SK-N-SH treated with all-trans-retinoic acid at 6 μM for 48 hours (cell line): ENCODE measurements around the gene STT3B.

Experiments
- ATAC-seq: fragments of 200-7000 bp; cut with Tn5 transposase; 3 replicates; pipeline ENCODE4 v1.9.1; 2020; ENCODE audit warnings: mild to moderate bottlenecking, moderate library complexity
- ARNTL ChIP-seq: fragments of 450-650 bp; formaldehyde crosslinking; IDR thresholded peaks from 2 replicates; pipeline ENCODE4 v1.5.0; 2020; ENCODE audit warnings: low read depth, mild to moderate bottlenecking, moderate library complexity, borderline replicate concordance
- BACH2 ChIP-seq: fragments of 250-450 bp; sonication (Bioruptor Pico); IDR thresholded peaks from 2 replicates; pipeline ENCODE4 v1.9.0; 2021; ENCODE audit warnings: mild to moderate bottlenecking, borderline replicate concordance
- CSDC2 ChIP-seq: fragments of 250-450 bp; sonication (Bioruptor Pico); IDR thresholded peaks from 2 replicates; pipeline ENCODE4 v1.5.0; 2020; ENCODE audit warnings: mild to moderate bottlenecking, moderate library complexity
- ESRRG ChIP-seq: fragments of 250-450 bp; sonication (Bioruptor Pico); IDR thresholded peaks from 2 replicates; pipeline ENCODE4 v1.6.1; 2021; ENCODE audit warnings: mild to moderate bottlenecking
- ISL1 ChIP-seq: fragments of 250-450 bp; sonication (Bioruptor Pico); IDR thresholded peaks from 2 replicates; pipeline ENCODE4 v2.1.2; 2022; ENCODE audit warnings: mild to moderate bottlenecking, moderate library complexity
- OSR1 ChIP-seq: fragments of 250-450 bp; sonication (Bioruptor Pico); IDR thresholded peaks from 2 replicates; pipeline ENCODE4 v1.8.0; 2022; ENCODE audit warnings: moderate library complexity, mild to moderate bottlenecking, inconsistent platforms
- PPARA ChIP-seq: fragments of 250-450 bp; sonication (Bioruptor Pico); IDR thresholded peaks from 2 replicates; pipeline ENCODE4 v1.5.0; 2020; ENCODE audit warnings: mild to moderate bottlenecking, borderline replicate concordance
- RARB ChIP-seq: fragments of 250-450 bp; sonication (Bioruptor Pico); IDR thresholded peaks from 2 replicates; pipeline ENCODE4 v1.8.0; 2021; ENCODE audit warnings: mild to moderate bottlenecking, moderate library complexity
- SNAI2 ChIP-seq: fragments of 250-450 bp; sonication (Bioruptor Pico); IDR thresholded peaks from 2 replicates; pipeline ENCODE4 v1.5.0; 2020; ENCODE audit warnings: mild to moderate bottlenecking, moderate library complexity
- TCF4 ChIP-seq: fragments of 250-450 bp; sonication (Bioruptor Pico); IDR thresholded peaks from 2 replicates; pipeline ENCODE4 v1.8.0; 2021; ENCODE audit warnings: mild to moderate bottlenecking, moderate library complexity, borderline replicate concordance
- TOX ChIP-seq: fragments of 250-450 bp; sonication (Bioruptor Pico); IDR thresholded peaks from 2 replicates; pipeline ENCODE4 v1.8.0; 2021; ENCODE audit warnings: mild to moderate bottlenecking, moderate library complexity, borderline replicate concordance
- ZC3H10 ChIP-seq: fragments of 250-450 bp; sonication (Bioruptor Pico); IDR thresholded peaks from 2 replicates; pipeline ENCODE4 v1.5.1; 2021; ENCODE audit warnings: mild to moderate bottlenecking, moderate library complexity
- ZFP3 ChIP-seq: fragments of 250-450 bp; sonication (Bioruptor Pico); IDR thresholded peaks from 2 replicates; pipeline ENCODE4 v1.5.0; 2020; ENCODE audit warnings: mild to moderate bottlenecking, moderate library complexity
- ZFP30 ChIP-seq: fragments of 450-650 bp; formaldehyde crosslinking; IDR thresholded peaks from 2 replicates; pipeline ENCODE4 v1.5.0; 2022; ENCODE audit warnings: mild to moderate bottlenecking, moderate library complexity
- ZNF565 ChIP-seq: fragments of 450-650 bp; formaldehyde crosslinking; conservative IDR thresholded peaks from 2 replicates; pipeline ENCODE4 v1.5.0; 2020; ENCODE audit warnings: low read depth, mild to moderate bottlenecking, moderate library complexity
- ZNF70 ChIP-seq: fragments of 450-650 bp; formaldehyde crosslinking; IDR thresholded peaks from 2 replicates; pipeline ENCODE4 v1.5.0; 2020; ENCODE audit warnings: mild to moderate bottlenecking, moderate library complexity
- ZNF8 ChIP-seq: fragments of 450-650 bp; formaldehyde crosslinking; IDR thresholded peaks from 2 replicates; pipeline ENCODE4 v1.5.0; 2020; ENCODE audit warnings: mild to moderate bottlenecking, moderate library complexity
- TF ChIP-seq, protein P1 (sequence below): fragments of 250-450 bp; sonication (Bioruptor Pico); IDR thresholded peaks from 2 replicates; pipeline ENCODE4 v1.5.0; 2020; ENCODE audit warnings: mild to moderate bottlenecking, moderate library complexity
- TF ChIP-seq, protein P2 (sequence below): fragments of 250-450 bp; sonication (Bioruptor Pico); IDR thresholded peaks from 2 replicates; pipeline ENCODE4 v1.5.1; 2020; ENCODE audit warnings: low read depth, mild to moderate bottlenecking, moderate library complexity
- TF ChIP-seq, protein P3 (sequence below): fragments of 250-450 bp; sonication (Bioruptor Pico); IDR thresholded peaks from 2 replicates; pipeline ENCODE4 v1.8.0; 2020; ENCODE audit warnings: mild to moderate bottlenecking, moderate library complexity, borderline replicate concordance
- TF ChIP-seq, protein P4 (sequence below): fragments of 250-450 bp; sonication (Bioruptor Pico); IDR thresholded peaks from 2 replicates; pipeline ENCODE4 v1.5.1; 2021; ENCODE audit warnings: mild to moderate bottlenecking, moderate library complexity
- TF ChIP-seq, protein P5 (sequence below): fragments of 250-450 bp; sonication (Bioruptor Pico); IDR thresholded peaks from 2 replicates; pipeline ENCODE4 v1.8.0; 2021; ENCODE audit warnings: low read depth, mild to moderate bottlenecking, moderate library complexity, borderline replicate concordance

STT3B gene

DNA sequence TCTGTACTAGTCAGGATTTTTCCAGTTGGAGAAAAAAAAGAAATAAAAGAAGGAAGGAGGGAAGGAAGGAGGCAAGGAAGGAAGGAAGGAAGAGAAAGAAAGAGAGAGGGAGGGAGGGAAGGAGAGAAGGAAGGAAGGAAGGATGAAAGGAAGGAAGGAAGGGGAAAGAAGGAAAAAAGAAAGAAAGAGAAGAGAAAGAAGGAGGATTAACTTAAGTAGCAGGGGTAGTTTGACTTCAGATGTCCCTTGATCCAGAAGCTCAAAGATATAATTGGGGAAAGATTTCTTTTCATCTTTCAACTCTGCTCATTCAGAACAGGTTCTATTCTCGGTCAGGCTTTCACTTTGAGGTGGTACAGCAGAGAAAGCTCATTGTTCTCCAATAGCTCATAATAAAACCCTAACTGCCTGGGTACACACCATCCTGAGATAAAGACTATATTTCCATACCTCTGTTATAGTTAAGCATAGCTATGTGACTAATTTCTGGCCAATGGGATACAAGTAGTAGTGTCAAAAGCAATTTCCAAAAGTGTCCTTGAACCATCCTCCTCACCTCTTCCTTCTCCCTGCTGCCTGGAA, 23.5 kb upstream of the STT3B start:
- no peak for ATAC-seq
- TF ChIP-seq ZNF565 (CRISPR knock-in tag) (no peak), SNAI2 (no peak), ZC3H10 (CRISPR knock-in tag) (no peak), ZNF8 (CRISPR knock-in tag) (no peak), OSR1 (no peak), ARNTL (no peak), ZNF70 (no peak), BACH2 (CRISPR knock-in tag) (no peak), ISL1 (CRISPR knock-in tag) (no peak), CSDC2 (CRISPR knock-in tag) (no peak), PPARA (no peak), RARB (CRISPR knock-in tag) (no peak), ESRRG (no peak), ZFP30 (no peak)
- TF ChIP-seq, protein P1, sequence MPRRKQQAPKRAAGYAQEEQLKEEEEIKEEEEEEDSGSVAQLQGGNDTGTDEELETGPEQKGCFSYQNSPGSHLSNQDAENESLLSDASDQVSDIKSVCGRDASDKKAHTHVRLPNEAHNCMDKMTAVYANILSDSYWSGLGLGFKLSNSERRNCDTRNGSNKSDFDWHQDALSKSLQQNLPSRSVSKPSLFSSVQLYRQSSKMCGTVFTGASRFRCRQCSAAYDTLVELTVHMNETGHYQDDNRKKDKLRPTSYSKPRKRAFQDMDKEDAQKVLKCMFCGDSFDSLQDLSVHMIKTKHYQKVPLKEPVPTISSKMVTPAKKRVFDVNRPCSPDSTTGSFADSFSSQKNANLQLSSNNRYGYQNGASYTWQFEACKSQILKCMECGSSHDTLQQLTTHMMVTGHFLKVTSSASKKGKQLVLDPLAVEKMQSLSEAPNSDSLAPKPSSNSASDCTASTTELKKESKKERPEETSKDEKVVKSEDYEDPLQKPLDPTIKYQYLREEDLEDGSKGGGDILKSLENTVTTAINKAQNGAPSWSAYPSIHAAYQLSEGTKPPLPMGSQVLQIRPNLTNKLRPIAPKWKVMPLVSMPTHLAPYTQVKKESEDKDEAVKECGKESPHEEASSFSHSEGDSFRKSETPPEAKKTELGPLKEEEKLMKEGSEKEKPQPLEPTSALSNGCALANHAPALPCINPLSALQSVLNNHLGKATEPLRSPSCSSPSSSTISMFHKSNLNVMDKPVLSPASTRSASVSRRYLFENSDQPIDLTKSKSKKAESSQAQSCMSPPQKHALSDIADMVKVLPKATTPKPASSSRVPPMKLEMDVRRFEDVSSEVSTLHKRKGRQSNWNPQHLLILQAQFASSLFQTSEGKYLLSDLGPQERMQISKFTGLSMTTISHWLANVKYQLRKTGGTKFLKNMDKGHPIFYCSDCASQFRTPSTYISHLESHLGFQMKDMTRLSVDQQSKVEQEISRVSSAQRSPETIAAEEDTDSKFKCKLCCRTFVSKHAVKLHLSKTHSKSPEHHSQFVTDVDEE (CRISPR knock-in tag): no peak
- TF ChIP-seq, protein P2, sequence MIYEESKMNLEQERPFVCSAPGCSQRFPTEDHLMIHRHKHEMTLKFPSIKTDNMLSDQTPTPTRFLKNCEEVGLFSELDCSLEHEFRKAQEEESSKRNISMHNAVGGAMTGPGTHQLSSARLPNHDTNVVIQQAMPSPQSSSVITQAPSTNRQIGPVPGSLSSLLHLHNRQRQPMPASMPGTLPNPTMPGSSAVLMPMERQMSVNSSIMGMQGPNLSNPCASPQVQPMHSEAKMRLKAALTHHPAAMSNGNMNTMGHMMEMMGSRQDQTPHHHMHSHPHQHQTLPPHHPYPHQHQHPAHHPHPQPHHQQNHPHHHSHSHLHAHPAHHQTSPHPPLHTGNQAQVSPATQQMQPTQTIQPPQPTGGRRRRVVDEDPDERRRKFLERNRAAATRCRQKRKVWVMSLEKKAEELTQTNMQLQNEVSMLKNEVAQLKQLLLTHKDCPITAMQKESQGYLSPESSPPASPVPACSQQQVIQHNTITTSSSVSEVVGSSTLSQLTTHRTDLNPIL (CRISPR knock-in tag): no peak
- TF ChIP-seq, protein P3, sequence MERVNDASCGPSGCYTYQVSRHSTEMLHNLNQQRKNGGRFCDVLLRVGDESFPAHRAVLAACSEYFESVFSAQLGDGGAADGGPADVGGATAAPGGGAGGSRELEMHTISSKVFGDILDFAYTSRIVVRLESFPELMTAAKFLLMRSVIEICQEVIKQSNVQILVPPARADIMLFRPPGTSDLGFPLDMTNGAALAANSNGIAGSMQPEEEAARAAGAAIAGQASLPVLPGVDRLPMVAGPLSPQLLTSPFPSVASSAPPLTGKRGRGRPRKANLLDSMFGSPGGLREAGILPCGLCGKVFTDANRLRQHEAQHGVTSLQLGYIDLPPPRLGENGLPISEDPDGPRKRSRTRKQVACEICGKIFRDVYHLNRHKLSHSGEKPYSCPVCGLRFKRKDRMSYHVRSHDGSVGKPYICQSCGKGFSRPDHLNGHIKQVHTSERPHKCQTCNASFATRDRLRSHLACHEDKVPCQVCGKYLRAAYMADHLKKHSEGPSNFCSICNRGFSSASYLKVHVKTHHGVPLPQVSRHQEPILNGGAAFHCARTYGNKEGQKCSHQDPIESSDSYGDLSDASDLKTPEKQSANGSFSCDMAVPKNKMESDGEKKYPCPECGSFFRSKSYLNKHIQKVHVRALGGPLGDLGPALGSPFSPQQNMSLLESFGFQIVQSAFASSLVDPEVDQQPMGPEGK (CRISPR knock-in tag): no peak
- TF ChIP-seq, protein P4, sequence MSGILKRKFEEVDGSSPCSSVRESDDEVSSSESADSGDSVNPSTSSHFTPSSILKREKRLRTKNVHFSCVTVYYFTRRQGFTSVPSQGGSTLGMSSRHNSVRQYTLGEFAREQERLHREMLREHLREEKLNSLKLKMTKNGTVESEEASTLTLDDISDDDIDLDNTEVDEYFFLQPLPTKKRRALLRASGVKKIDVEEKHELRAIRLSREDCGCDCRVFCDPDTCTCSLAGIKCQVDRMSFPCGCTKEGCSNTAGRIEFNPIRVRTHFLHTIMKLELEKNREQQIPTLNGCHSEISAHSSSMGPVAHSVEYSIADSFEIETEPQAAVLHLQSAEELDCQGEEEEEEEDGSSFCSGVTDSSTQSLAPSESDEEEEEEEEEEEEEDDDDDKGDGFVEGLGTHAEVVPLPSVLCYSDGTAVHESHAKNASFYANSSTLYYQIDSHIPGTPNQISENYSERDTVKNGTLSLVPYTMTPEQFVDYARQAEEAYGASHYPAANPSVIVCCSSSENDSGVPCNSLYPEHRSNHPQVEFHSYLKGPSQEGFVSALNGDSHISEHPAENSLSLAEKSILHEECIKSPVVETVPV (CRISPR knock-in tag): no peak
- TF ChIP-seq, protein P5, sequence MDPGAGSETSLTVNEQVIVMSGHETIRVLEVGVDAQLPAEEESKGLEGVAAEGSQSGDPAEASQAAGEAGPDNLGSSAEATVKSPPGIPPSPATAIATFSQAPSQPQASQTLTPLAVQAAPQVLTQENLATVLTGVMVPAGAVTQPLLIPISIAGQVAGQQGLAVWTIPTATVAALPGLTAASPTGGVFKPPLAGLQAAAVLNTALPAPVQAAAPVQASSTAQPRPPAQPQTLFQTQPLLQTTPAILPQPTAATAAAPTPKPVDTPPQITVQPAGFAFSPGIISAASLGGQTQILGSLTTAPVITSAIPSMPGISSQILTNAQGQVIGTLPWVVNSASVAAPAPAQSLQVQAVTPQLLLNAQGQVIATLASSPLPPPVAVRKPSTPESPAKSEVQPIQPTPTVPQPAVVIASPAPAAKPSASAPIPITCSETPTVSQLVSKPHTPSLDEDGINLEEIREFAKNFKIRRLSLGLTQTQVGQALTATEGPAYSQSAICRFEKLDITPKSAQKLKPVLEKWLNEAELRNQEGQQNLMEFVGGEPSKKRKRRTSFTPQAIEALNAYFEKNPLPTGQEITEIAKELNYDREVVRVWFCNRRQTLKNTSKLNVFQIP (CRISPR knock-in tag): no peak

DNA sequence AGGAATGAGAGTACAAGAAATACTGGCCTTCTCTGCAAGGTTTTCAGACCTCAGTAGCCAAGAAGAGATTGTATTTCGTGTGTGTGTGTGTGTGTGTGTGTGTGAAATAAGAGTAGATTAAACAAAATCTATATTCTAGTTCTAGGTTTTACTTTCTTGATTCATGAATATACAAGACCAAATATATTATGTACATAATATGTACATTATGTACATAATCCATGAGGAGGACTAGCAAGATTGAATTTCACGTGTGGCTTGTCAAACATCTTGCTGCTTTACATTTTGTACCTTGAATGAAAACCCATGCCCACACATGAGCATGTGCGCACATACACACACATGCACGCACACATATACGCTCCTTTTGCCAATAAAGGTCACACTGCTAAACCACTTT, 18.2 kb upstream of the STT3B start:
- ATAC-seq: no peak
- no peak for TF ChIP-seq ZNF70
- no peak for TF ChIP-seq ZNF565 (CRISPR knock-in tag)
- no peak for TF ChIP-seq ZFP3 (CRISPR knock-in tag)
- TF ChIP-seq, protein P3 (CRISPR knock-in tag): no peak
- no peak for TF ChIP-seq CSDC2 (CRISPR knock-in tag)
- TF ChIP-seq TCF4 (CRISPR knock-in tag): no peak
- TF ChIP-seq, protein P2 (CRISPR knock-in tag): no peak
- no peak for TF ChIP-seq ESRRG
- no peak for TF ChIP-seq TOX (CRISPR knock-in tag)
- no peak for TF ChIP-seq BACH2 (CRISPR knock-in tag)
- no peak for TF ChIP-seq ARNTL
- TF ChIP-seq, protein P1 (CRISPR knock-in tag): no peak
- no peak for TF ChIP-seq RARB (CRISPR knock-in tag)
- TF ChIP-seq, protein P5 (CRISPR knock-in tag): no peak
